ENCODE measurements around the gene STK16. TPM values are rescaled to one million over a fixed set of nuclear protein-coding genes. Genes with fewer than 3 reads are reported as not detected.
"Not testable (repeated sequence)": the region's sequence is repeated elsewhere in the genome, so short reads cannot be mapped to it uniquely, and the experiment has no call there.

The STK16 gene
- total RNA-seq, 1 experiment from 2014 or later = 22.8 TPM

- Histone ChIP-seq H3K27me3 (ENCODE audit: low read length) (no peaks in the 10 kb centered on the region), H2AFZ (ENCODE audit: low read length) (no peak overlapping the region), H3K9ac (ENCODE audit: low read length) (no peak overlapping the region), H3K9me2 (replicated peaks; ENCODE audit: insufficient read depth, low read length) (no peaks in the 10 kb centered on the region), H3K4me3 (ENCODE audit: low read length) (no peak overlapping the region), H3K79me2 (ENCODE audit: low read length) (no peaks in the 10 kb centered on the region), H3K27ac (ENCODE audit: low read length) (no peak overlapping the region), H3K36me3 (ENCODE audit: insufficient read depth, low read length) (no peaks in the 10 kb centered on the region; the same call in 1 of the 2 replicates), H4K20me1 (ENCODE audit: insufficient read depth, low read depth, low read length) (no peaks in the 10 kb centered on the region), H3K4me1 (ENCODE audit: low read length) (peaks cover 40% of the 10 kb centered on the region), H3K4me2 (ENCODE audit: low read depth, low read length, poor library complexity, severe bottlenecking) (no peak overlapping the region), H3K9me3 (ENCODE audit: low read length) (no peaks in the 10 kb centered on the region)
- DNase-seq = no peak
These were observed 36.3 kb downstream of the STK16 start for GRCh38 chr2:219281588-219281987.

- Histone ChIP-seq H3K79me2 (ENCODE audit: low read length) (no peaks in the 10 kb centered on the region), H3K4me1 (ENCODE audit: low read length) (peaks cover 35% of the 10 kb centered on the region), H3K9me3 (ENCODE audit: low read length) (no peaks in the 10 kb centered on the region), H3K4me2 (ENCODE audit: low read depth, low read length, poor library complexity, severe bottlenecking) (no peak overlapping the region), H3K9me2 (replicated peaks; ENCODE audit: insufficient read depth, low read length) (no peaks in the 10 kb centered on the region), H3K36me3 (ENCODE audit: insufficient read depth, low read length) (no peaks in the 10 kb centered on the region; the same call in 1 of the 2 replicates), H3K27me3 (ENCODE audit: low read length) (no peaks in the 10 kb centered on the region), H3K9ac (ENCODE audit: low read length) (no peak overlapping the region), H2AFZ (ENCODE audit: low read length) (no peak overlapping the region), H4K20me1 (ENCODE audit: insufficient read depth, low read depth, low read length) (no peaks in the 10 kb centered on the region), H3K27ac (ENCODE audit: low read length) (no peak overlapping the region), H3K4me3 (ENCODE audit: low read length) (no peak overlapping the region)
- DNase-seq = no peak
These were observed 37.1 kb downstream of the STK16 start for GRCh38 chr2:219282375-219282774.

GRCh38 chr2:219282943-219283581 lies 37.8 kb downstream of the STK16 start:
- H3K27me3 ChIP-seq (ENCODE audit: low read length) = no peaks in the 10 kb centered on the region
- DNase-seq = no peak
- H3K4me2 ChIP-seq (ENCODE audit: low read depth, low read length, poor library complexity, severe bottlenecking) = no peak overlapping the region
- no peak overlapping the region for H2AFZ ChIP-seq (ENCODE audit: low read length)
- no peaks in the 10 kb centered on the region for H3K9me2 ChIP-seq (replicated peaks; ENCODE audit: insufficient read depth, low read length)
- H3K36me3 ChIP-seq (ENCODE audit: insufficient read depth, low read length) = no peaks in the 10 kb centered on the region; the same call in 1 of the 2 replicates
- no peaks in the 10 kb centered on the region for H4K20me1 ChIP-seq (ENCODE audit: insufficient read depth, low read depth, low read length)
- no peak overlapping the region for H3K4me3 ChIP-seq (ENCODE audit: low read length)
- H3K27ac ChIP-seq (ENCODE audit: low read length) = no peak overlapping the region
- peaks cover 28% of the 10 kb centered on the region for H3K4me1 ChIP-seq (ENCODE audit: low read length)
- H3K9me3 ChIP-seq (ENCODE audit: low read length) = no peaks in the 10 kb centered on the region
- no peak overlapping the region for H3K9ac ChIP-seq (ENCODE audit: low read length)
- H3K79me2 ChIP-seq (ENCODE audit: low read length) = no peaks in the 10 kb centered on the region

- H3K79me2 ChIP-seq (ENCODE audit: low read length) = no peaks in the 10 kb centered on the region
These were observed 39.5 kb downstream of the STK16 start for GRCh38 chr2:219284501-219285372.

GRCh38 chr2:219285373-219285735 lies 40.1 kb downstream of the STK16 start:
- Histone ChIP-seq H3K4me2 (ENCODE audit: low read depth, low read length, poor library complexity, severe bottlenecking) (no peak overlapping the region), H3K27ac (ENCODE audit: low read length) (no peak overlapping the region), H3K9ac (ENCODE audit: low read length) (no peak overlapping the region), H3K4me1 (ENCODE audit: low read length) (peaks cover 7% of the 10 kb centered on the region), H2AFZ (ENCODE audit: low read length) (no peak overlapping the region), H3K27me3 (ENCODE audit: low read length) (no peaks in the 10 kb centered on the region), H4K20me1 (ENCODE audit: insufficient read depth, low read depth, low read length) (no peaks in the 10 kb centered on the region), H3K9me2 (replicated peaks; ENCODE audit: insufficient read depth, low read length) (no peaks in the 10 kb centered on the region), H3K9me3 (ENCODE audit: low read length) (no peaks in the 10 kb centered on the region), H3K36me3 (ENCODE audit: insufficient read depth, low read length) (no peaks in the 10 kb centered on the region; the same call in 1 of the 2 replicates), H3K79me2 (ENCODE audit: low read length) (no peaks in the 10 kb centered on the region), H3K4me3 (ENCODE audit: low read length) (no peak overlapping the region)
- no peak for DNase-seq

More at GRCh38 chr2:219284501-219285372, 39.5 kb downstream of the STK16 start:
- DNase-seq = no peak
- Histone ChIP-seq H3K4me2 (ENCODE audit: low read depth, low read length, poor library complexity, severe bottlenecking) (no peak overlapping the region), H3K27ac (ENCODE audit: low read length) (no peak overlapping the region), H2AFZ (ENCODE audit: low read length) (no peak overlapping the region), H3K9me3 (ENCODE audit: low read length) (no peaks in the 10 kb centered on the region), H3K4me3 (ENCODE audit: low read length) (no peak overlapping the region), H3K4me1 (ENCODE audit: low read length) (peaks cover 13% of the 10 kb centered on the region), H3K9ac (ENCODE audit: low read length) (no peak overlapping the region), H4K20me1 (ENCODE audit: insufficient read depth, low read depth, low read length) (no peaks in the 10 kb centered on the region), H3K9me2 (replicated peaks; ENCODE audit: insufficient read depth, low read length) (no peaks in the 10 kb centered on the region), H3K27me3 (ENCODE audit: low read length) (no peaks in the 10 kb centered on the region), H3K36me3 (ENCODE audit: insufficient read depth, low read length) (no peaks in the 10 kb centered on the region; the same call in 1 of the 2 replicates)

GRCh38 chr2:219285894-219286425 lies 40.7 kb downstream of the STK16 start:
- no peaks in the 10 kb centered on the region; the same call in 1 of the 2 replicates for H3K36me3 ChIP-seq (ENCODE audit: insufficient read depth, low read length)
- H3K9me3 ChIP-seq (ENCODE audit: low read length) = no peaks in the 10 kb centered on the region
- H3K4me1 ChIP-seq (ENCODE audit: low read length) = peaks cover 1% of the 10 kb centered on the region
- H3K27ac ChIP-seq (ENCODE audit: low read length) = no peak overlapping the region
- H3K9me2 ChIP-seq (replicated peaks; ENCODE audit: insufficient read depth, low read length) = no peaks in the 10 kb centered on the region
- H3K4me3 ChIP-seq (ENCODE audit: low read length) = no peak overlapping the region
- H4K20me1 ChIP-seq (ENCODE audit: insufficient read depth, low read depth, low read length) = no peaks in the 10 kb centered on the region
- H2AFZ ChIP-seq (ENCODE audit: low read length) = no peak overlapping the region
- H3K27me3 ChIP-seq (ENCODE audit: low read length) = no peaks in the 10 kb centered on the region
- H3K4me2 ChIP-seq (ENCODE audit: low read depth, low read length, poor library complexity, severe bottlenecking) = no peak overlapping the region
- no peaks in the 10 kb centered on the region for H3K79me2 ChIP-seq (ENCODE audit: low read length)
- no peak for DNase-seq
- H3K9ac ChIP-seq (ENCODE audit: low read length) = no peak overlapping the region

GRCh38 chr2:219286436-219287115 lies 41.3 kb downstream of the STK16 start:
- Histone ChIP-seq H3K9ac (ENCODE audit: low read length) (no peak overlapping the region), H3K36me3 (ENCODE audit: insufficient read depth, low read length) (no peaks in the 10 kb centered on the region), H3K9me3 (ENCODE audit: low read length) (no peaks in the 10 kb centered on the region), H3K4me1 (ENCODE audit: low read length) (no peaks in the 10 kb centered on the region), H3K27ac (ENCODE audit: low read length) (no peak overlapping the region), H3K4me2 (ENCODE audit: low read depth, low read length, poor library complexity, severe bottlenecking) (no peak overlapping the region), H3K9me2 (replicated peaks; ENCODE audit: insufficient read depth, low read length) (no peaks in the 10 kb centered on the region), H3K4me3 (ENCODE audit: low read length) (no peak overlapping the region), H3K79me2 (ENCODE audit: low read length) (no peaks in the 10 kb centered on the region), H4K20me1 (ENCODE audit: insufficient read depth, low read depth, low read length) (no peaks in the 10 kb centered on the region), H3K27me3 (ENCODE audit: low read length) (no peaks in the 10 kb centered on the region), H2AFZ (ENCODE audit: low read length) (no peak overlapping the region)
- peak; percentile 45 for DNase-seq

- not testable (repeated sequence) for H3K4me2 ChIP-seq (ENCODE audit: low read depth, low read length, poor library complexity, severe bottlenecking); H3K9ac ChIP-seq (ENCODE audit: low read length); H3K9me3 ChIP-seq (ENCODE audit: low read length); H3K36me3 ChIP-seq (ENCODE audit: insufficient read depth, low read length); H4K20me1 ChIP-seq (ENCODE audit: insufficient read depth, low read depth, low read length); H3K9me2 ChIP-seq (replicated peaks; ENCODE audit: insufficient read depth, low read length); H3K27me3 ChIP-seq (ENCODE audit: low read length); H3K27ac ChIP-seq (ENCODE audit: low read length); H2AFZ ChIP-seq (ENCODE audit: low read length); H3K79me2 ChIP-seq (ENCODE audit: low read length); H3K4me3 ChIP-seq (ENCODE audit: low read length); H3K4me1 ChIP-seq (ENCODE audit: low read length); DNase-seq
These were observed 41.8 kb downstream of the STK16 start for GRCh38 chr2:219287116-219287440.

Data from Karpas-422 (cell line).